Measurements from ENCODE around the gene PEDS1. TPM values are rescaled to one million over a fixed set of nuclear protein-coding genes. Genes with fewer than 3 reads are reported as not detected.

Gene PEDS1
- total and polyA plus RNA-seq, 2 of the 13 experiments (the other 11 are each of a cell fraction or from before 2014, with no cell fraction given): 30.5 to 93.9 TPM

DNA sequence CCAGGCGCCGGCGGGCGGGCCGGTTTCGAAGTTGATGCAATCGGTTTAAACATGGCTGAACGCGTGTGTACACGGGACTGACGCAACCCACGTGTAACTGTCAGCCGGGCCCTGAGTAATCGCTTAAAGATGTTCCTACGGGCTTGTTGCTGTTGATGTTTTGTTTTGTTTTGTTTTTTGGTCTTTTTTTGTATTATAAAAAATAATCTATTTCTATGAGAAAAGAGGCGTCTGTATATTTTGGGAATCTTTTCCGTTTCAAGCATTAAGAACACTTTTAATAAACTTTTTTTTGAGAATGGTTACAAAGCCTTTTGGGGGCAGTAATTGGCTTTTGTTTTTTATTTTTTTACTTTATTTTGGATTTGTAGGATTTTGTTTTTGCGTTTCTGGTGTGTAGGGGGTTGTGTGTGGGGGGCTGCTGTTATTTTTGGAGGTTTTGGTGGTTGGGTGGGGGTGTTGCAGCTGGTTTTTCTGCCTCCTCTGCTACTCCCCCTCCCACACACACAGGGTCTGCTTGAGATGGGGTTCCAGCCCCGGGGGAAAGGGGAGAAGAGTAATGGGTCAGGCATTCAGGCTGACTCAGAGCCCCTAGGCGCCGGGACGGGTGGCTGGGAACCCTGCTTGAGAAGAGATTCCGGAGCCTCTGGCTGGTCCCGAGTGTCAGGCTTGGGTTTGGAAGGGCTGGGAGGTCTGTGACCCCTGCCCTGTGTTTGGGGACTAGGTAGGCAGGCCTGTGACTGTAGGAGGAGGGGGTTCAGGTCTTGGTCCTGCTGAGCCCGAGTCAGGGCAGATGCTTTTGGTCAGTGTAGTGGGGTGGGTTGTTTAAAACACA, 39.1 kb upstream of the PEDS1 start (continued):
- peak; percentile 71; the same call in 1 of the 2 replicates for TF ChIP-seq KDM5A (IDR thresholded peaks at IDR 0.05; ENCODE audit: borderline replicate concordance, low read length)
- TF ChIP-seq, protein P1, sequence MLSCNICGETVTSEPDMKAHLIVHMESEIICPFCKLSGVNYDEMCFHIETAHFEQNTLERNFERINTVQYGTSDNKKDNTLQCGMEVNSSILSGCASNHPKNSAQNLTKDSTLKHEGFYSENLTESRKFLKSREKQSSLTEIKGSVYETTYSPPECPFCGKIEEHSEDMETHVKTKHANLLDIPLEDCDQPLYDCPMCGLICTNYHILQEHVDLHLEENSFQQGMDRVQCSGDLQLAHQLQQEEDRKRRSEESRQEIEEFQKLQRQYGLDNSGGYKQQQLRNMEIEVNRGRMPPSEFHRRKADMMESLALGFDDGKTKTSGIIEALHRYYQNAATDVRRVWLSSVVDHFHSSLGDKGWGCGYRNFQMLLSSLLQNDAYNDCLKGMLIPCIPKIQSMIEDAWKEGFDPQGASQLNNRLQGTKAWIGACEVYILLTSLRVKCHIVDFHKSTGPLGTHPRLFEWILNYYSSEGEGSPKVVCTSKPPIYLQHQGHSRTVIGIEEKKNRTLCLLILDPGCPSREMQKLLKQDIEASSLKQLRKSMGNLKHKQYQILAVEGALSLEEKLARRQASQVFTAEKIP (CRISPR knock-in tag; IDR thresholded peaks at IDR 0.05; ENCODE audit: borderline replicate concordance): no peak
- TF ChIP-seq, protein P2, sequence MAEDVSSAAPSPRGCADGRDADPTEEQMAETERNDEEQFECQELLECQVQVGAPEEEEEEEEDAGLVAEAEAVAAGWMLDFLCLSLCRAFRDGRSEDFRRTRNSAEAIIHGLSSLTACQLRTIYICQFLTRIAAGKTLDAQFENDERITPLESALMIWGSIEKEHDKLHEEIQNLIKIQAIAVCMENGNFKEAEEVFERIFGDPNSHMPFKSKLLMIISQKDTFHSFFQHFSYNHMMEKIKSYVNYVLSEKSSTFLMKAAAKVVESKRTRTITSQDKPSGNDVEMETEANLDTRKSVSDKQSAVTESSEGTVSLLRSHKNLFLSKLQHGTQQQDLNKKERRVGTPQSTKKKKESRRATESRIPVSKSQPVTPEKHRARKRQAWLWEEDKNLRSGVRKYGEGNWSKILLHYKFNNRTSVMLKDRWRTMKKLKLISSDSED (CRISPR knock-in tag; IDR thresholded peaks at IDR 0.05): no peak
- TF ChIP-seq ZNF703 (CRISPR knock-in tag; IDR thresholded peaks at IDR 0.05; ENCODE audit: borderline replicate concordance): no peak
- peak; percentile 99 for TF ChIP-seq MXD4 (CRISPR knock-in tag; IDR thresholded peaks at IDR 0.05)
- TF ChIP-seq MED8 (CRISPR knock-in tag; IDR thresholded peaks at IDR 0.05; ENCODE audit: insufficient replicate concordance): no peak
- TF ChIP-seq ETV5 (CRISPR knock-in tag; IDR thresholded peaks at IDR 0.05; ENCODE audit: borderline replicate concordance): peak; percentile 38; the same call in 1 of the 2 replicates
- no peak; the same call in 1 of the 2 replicates for TF ChIP-seq ZNF510 (CRISPR knock-in tag; IDR thresholded peaks at IDR 0.05; ENCODE audit: low read depth)
- TF ChIP-seq, protein P3, sequence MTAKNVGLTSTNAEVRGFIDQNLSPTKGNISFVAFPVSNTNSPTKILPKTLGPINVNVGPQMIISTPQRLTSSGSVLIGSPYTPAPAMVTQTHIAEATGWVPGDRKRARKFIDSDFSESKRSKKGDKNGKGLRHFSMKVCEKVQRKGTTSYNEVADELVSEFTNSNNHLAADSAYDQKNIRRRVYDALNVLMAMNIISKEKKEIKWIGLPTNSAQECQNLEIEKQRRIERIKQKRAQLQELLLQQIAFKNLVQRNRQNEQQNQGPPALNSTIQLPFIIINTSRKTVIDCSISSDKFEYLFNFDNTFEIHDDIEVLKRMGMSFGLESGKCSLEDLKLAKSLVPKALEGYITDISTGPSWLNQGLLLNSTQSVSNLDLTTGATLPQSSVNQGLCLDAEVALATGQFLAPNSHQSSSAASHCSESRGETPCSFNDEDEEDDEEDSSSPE (CRISPR knock-in tag; IDR thresholded peaks at IDR 0.05): peak; percentile 77; the same call in 1 of the 2 replicates
- TF ChIP-seq BRCA1 (CRISPR knock-in tag; IDR thresholded peaks at IDR 0.05): no peak
- TF ChIP-seq HNRNPK (IDR thresholded peaks at IDR 0.05; ENCODE audit: low read depth, low read length, poor library complexity, severe bottlenecking): no peak
- TF ChIP-seq CBX5 (CRISPR knock-in tag; IDR thresholded peaks at IDR 0.05; ENCODE audit: borderline replicate concordance): no peak
- no peak for TF ChIP-seq ZNF282 (IDR thresholded peaks at IDR 0.05; ENCODE audit: partially characterized antibody)
- TF ChIP-seq RFX5 (IDR thresholded peaks at IDR 0.05; ENCODE audit: low read depth, low read length): no peak
- TF ChIP-seq ELF4 (CRISPR knock-in tag; IDR thresholded peaks at IDR 0.05; ENCODE audit: borderline replicate concordance): no peak
- 0 out of 2 replicates have a peak, but pooled peaks have one; percentile 34 for TF ChIP-seq ZNF260 (CRISPR knock-in tag; IDR thresholded peaks at IDR 0.05; ENCODE audit: borderline replicate concordance, low read depth)
- 0 out of 2 replicates have a peak, but pooled peaks have one; percentile 10 for TF ChIP-seq ZNF674 (CRISPR knock-in tag; IDR thresholded peaks at IDR 0.05; ENCODE audit: low read depth)
- TF ChIP-seq JUN (CRISPR knock-in tag; IDR thresholded peaks at IDR 0.05): 0 out of 2 replicates have a peak, but pooled peaks have one; percentile 38
- TF ChIP-seq ISX (CRISPR knock-in tag; conservative IDR thresholded peaks at IDR 0.05): no peak
- TF ChIP-seq, protein P4, sequence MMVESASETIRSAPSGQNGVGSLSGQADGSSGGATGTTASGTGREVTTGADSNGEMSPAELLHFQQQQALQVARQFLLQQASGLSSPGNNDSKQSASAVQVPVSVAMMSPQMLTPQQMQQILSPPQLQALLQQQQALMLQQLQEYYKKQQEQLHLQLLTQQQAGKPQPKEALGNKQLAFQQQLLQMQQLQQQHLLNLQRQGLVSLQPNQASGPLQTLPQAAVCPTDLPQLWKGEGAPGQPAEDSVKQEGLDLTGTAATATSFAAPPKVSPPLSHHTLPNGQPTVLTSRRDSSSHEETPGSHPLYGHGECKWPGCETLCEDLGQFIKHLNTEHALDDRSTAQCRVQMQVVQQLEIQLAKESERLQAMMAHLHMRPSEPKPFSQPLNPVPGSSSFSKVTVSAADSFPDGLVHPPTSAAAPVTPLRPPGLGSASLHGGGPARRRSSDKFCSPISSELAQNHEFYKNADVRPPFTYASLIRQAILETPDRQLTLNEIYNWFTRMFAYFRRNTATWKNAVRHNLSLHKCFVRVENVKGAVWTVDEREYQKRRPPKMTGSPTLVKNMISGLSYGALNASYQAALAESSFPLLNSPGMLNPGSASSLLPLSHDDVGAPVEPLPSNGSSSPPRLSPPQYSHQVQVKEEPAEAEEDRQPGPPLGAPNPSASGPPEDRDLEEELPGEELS (CRISPR knock-in tag; IDR thresholded peaks at IDR 0.05): peak; percentile 38; the same call in 1 of the 2 replicates
- no peak for TF ChIP-seq SPEN (CRISPR knock-in tag; IDR thresholded peaks at IDR 0.05; ENCODE audit: low read depth)
- no peak for TF ChIP-seq FOXC1 (CRISPR knock-in tag; IDR thresholded peaks at IDR 0.05; ENCODE audit: borderline replicate concordance)
- no peak for TF ChIP-seq ZNF839 (CRISPR knock-in tag; IDR thresholded peaks at IDR 0.05; ENCODE audit: borderline replicate concordance)

Measured in HepG2 (cell line).